ENCODE measurements around the gene FEM1B.

FEM1B gene

GRCh38 chr15:68262514-68263356 lies 14.8 kb upstream of the FEM1B start:
- no peaks in the 10 kb centered on the region for H3K9me3 ChIP-seq (ENCODE audit: control insufficient read depth, insufficient read depth, low read length)
- H3K36me3 ChIP-seq (ENCODE audit: control insufficient read depth, insufficient read depth, low read length): no peaks in the 10 kb centered on the region
- no peaks in the 10 kb centered on the region for H3K27me3 ChIP-seq (ENCODE audit: control insufficient read depth, insufficient read depth, low read length)
- no peak overlapping the region for H3K9ac ChIP-seq (ENCODE audit: low read depth, low read length)
- peaks cover 25% of the 10 kb centered on the region for H3K4me1 ChIP-seq (ENCODE audit: control insufficient read depth, insufficient read depth, low read length)
- H3K4me3 ChIP-seq (ENCODE audit: low read depth, low read length): no peak overlapping the region

GRCh38 chr15:68264282-68264681 lies 13.3 kb upstream of the FEM1B start:
- Histone ChIP-seq H3K9ac (ENCODE audit: low read depth, low read length) (no peak overlapping the region), H3K9me3 (ENCODE audit: control insufficient read depth, insufficient read depth, low read length) (no peaks in the 10 kb centered on the region), H3K4me3 (ENCODE audit: low read depth, low read length) (peak overlapping the region; percentile 33), H3K36me3 (ENCODE audit: control insufficient read depth, insufficient read depth, low read length) (no peaks in the 10 kb centered on the region), H3K4me1 (ENCODE audit: control insufficient read depth, insufficient read depth, low read length) (peaks cover 25% of the 10 kb centered on the region), H3K27me3 (ENCODE audit: control insufficient read depth, insufficient read depth, low read length) (no peaks in the 10 kb centered on the region)

GRCh38 chr15:68265081-68265480 lies 12.5 kb upstream of the FEM1B start:
- Histone ChIP-seq H3K9ac (ENCODE audit: low read depth, low read length) (no peak overlapping the region), H3K4me1 (ENCODE audit: control insufficient read depth, insufficient read depth, low read length) (peaks cover 25% of the 10 kb centered on the region), H3K9me3 (ENCODE audit: control insufficient read depth, insufficient read depth, low read length) (no peaks in the 10 kb centered on the region), H3K36me3 (ENCODE audit: control insufficient read depth, insufficient read depth, low read length) (no peaks in the 10 kb centered on the region), H3K4me3 (ENCODE audit: low read depth, low read length) (no peak overlapping the region), H3K27me3 (ENCODE audit: control insufficient read depth, insufficient read depth, low read length) (no peaks in the 10 kb centered on the region)

- H3K9me3 ChIP-seq (ENCODE audit: control insufficient read depth, insufficient read depth, low read length): no peaks in the 10 kb centered on the region
- no peak overlapping the region for H3K4me3 ChIP-seq (ENCODE audit: low read depth, low read length)
- no peaks in the 10 kb centered on the region for H3K27me3 ChIP-seq (ENCODE audit: control insufficient read depth, insufficient read depth, low read length)
- no peak overlapping the region for H3K9ac ChIP-seq (ENCODE audit: low read depth, low read length)
- no peaks in the 10 kb centered on the region for H3K36me3 ChIP-seq (ENCODE audit: control insufficient read depth, insufficient read depth, low read length)
- H3K4me1 ChIP-seq (ENCODE audit: control insufficient read depth, insufficient read depth, low read length): peaks cover 25% of the 10 kb centered on the region
These were observed 11.9 kb upstream of the FEM1B start for GRCh38 chr15:68265674-68266073.

GRCh38 chr15:68268405-68268804 lies 9.1 kb upstream of the FEM1B start:
- Histone ChIP-seq H3K4me1 (ENCODE audit: control insufficient read depth, insufficient read depth, low read length) (peaks cover 34% of the 10 kb centered on the region), H3K9me3 (ENCODE audit: control insufficient read depth, insufficient read depth, low read length) (no peaks in the 10 kb centered on the region), H3K36me3 (ENCODE audit: control insufficient read depth, insufficient read depth, low read length) (peaks cover 2% of the 10 kb centered on the region), H3K27me3 (ENCODE audit: control insufficient read depth, insufficient read depth, low read length) (no peaks in the 10 kb centered on the region), H3K4me3 (ENCODE audit: low read depth, low read length) (no peak overlapping the region), H3K9ac (ENCODE audit: low read depth, low read length) (no peak overlapping the region)

GRCh38 chr15:68271854-68272471 lies 5.6 kb upstream of the FEM1B start:
- no peak overlapping the region for H3K9ac ChIP-seq (ENCODE audit: low read depth, low read length)
- H3K36me3 ChIP-seq (ENCODE audit: control insufficient read depth, insufficient read depth, low read length): peaks cover 2% of the 10 kb centered on the region
- H3K9me3 ChIP-seq (ENCODE audit: control insufficient read depth, insufficient read depth, low read length): no peaks in the 10 kb centered on the region
- H3K27me3 ChIP-seq (ENCODE audit: control insufficient read depth, insufficient read depth, low read length): no peaks in the 10 kb centered on the region
- peak overlapping the region; percentile 35 for H3K4me3 ChIP-seq (ENCODE audit: low read depth, low read length)
- peaks cover 17% of the 10 kb centered on the region for H3K4me1 ChIP-seq (ENCODE audit: control insufficient read depth, insufficient read depth, low read length)

GRCh38 chr15:68272721-68273271 lies 4.7 kb upstream of the FEM1B start:
- no peak overlapping the region for H3K9ac ChIP-seq (ENCODE audit: low read depth, low read length)
- peaks cover 2% of the 10 kb centered on the region for H3K36me3 ChIP-seq (ENCODE audit: control insufficient read depth, insufficient read depth, low read length)
- no peaks in the 10 kb centered on the region for H3K27me3 ChIP-seq (ENCODE audit: control insufficient read depth, insufficient read depth, low read length)
- no peaks in the 10 kb centered on the region for H3K9me3 ChIP-seq (ENCODE audit: control insufficient read depth, insufficient read depth, low read length)
- peaks cover 17% of the 10 kb centered on the region for H3K4me1 ChIP-seq (ENCODE audit: control insufficient read depth, insufficient read depth, low read length)
- no peak overlapping the region for H3K4me3 ChIP-seq (ENCODE audit: low read depth, low read length)

- Histone ChIP-seq H3K36me3 (ENCODE audit: control insufficient read depth, insufficient read depth, low read length) (peaks cover 5% of the 10 kb centered on the region), H3K4me3 (ENCODE audit: low read depth, low read length) (no peak overlapping the region), H3K9me3 (ENCODE audit: control insufficient read depth, insufficient read depth, low read length) (no peaks in the 10 kb centered on the region), H3K4me1 (ENCODE audit: control insufficient read depth, insufficient read depth, low read length) (peaks cover 19% of the 10 kb centered on the region), H3K9ac (ENCODE audit: low read depth, low read length) (no peak overlapping the region), H3K27me3 (ENCODE audit: control insufficient read depth, insufficient read depth, low read length) (no peaks in the 10 kb centered on the region)
These were observed 3.2 kb upstream of the FEM1B start for GRCh38 chr15:68274201-68274848.

GRCh38 chr15:68275165-68275746 lies 2.3 kb upstream of the FEM1B start:
- Histone ChIP-seq H3K4me3 (ENCODE audit: low read depth, low read length) (no peak overlapping the region), H3K4me1 (ENCODE audit: control insufficient read depth, insufficient read depth, low read length) (peaks cover 19% of the 10 kb centered on the region), H3K9ac (ENCODE audit: low read depth, low read length) (no peak overlapping the region)

GRCh38 chr15:68276668-68277067 lies 877 bp upstream of the FEM1B start:
- Histone ChIP-seq H3K4me1 (ENCODE audit: control insufficient read depth, insufficient read depth, low read length) (peaks cover 15% of the 10 kb centered on the region), H3K36me3 (ENCODE audit: control insufficient read depth, insufficient read depth, low read length) (peaks cover 5% of the 10 kb centered on the region), H3K4me3 (ENCODE audit: low read depth, low read length) (peak overlapping the region; percentile 100), H3K27me3 (ENCODE audit: control insufficient read depth, insufficient read depth, low read length) (no peaks in the 10 kb centered on the region), H3K9me3 (ENCODE audit: control insufficient read depth, insufficient read depth, low read length) (no peaks in the 10 kb centered on the region), H3K9ac (ENCODE audit: low read depth, low read length) (peak overlapping the region; percentile 97)

More at GRCh38 chr15:68275165-68275746, 2.3 kb upstream of the FEM1B start:
- H3K27me3 ChIP-seq (ENCODE audit: control insufficient read depth, insufficient read depth, low read length): no peaks in the 10 kb centered on the region
- no peaks in the 10 kb centered on the region for H3K9me3 ChIP-seq (ENCODE audit: control insufficient read depth, insufficient read depth, low read length)
- peaks cover 5% of the 10 kb centered on the region for H3K36me3 ChIP-seq (ENCODE audit: control insufficient read depth, insufficient read depth, low read length)

- peak overlapping the region; percentile 100 for H3K4me3 ChIP-seq (ENCODE audit: low read depth, low read length)
- H3K27me3 ChIP-seq (ENCODE audit: control insufficient read depth, insufficient read depth, low read length): no peaks in the 10 kb centered on the region
- peak overlapping the region; percentile 97 for H3K9ac ChIP-seq (ENCODE audit: low read depth, low read length)
- no peaks in the 10 kb centered on the region for H3K9me3 ChIP-seq (ENCODE audit: control insufficient read depth, insufficient read depth, low read length)
- peaks cover 15% of the 10 kb centered on the region for H3K4me1 ChIP-seq (ENCODE audit: control insufficient read depth, insufficient read depth, low read length)
- H3K36me3 ChIP-seq (ENCODE audit: control insufficient read depth, insufficient read depth, low read length): peaks cover 3% of the 10 kb centered on the region
These were observed 378 bp upstream of the FEM1B start for GRCh38 chr15:68277131-68277602.

Data from iPS-15b (cell line).